ENCODE data around the gene FRAS1.
"Not testable (repeated sequence)": the region's sequence is repeated elsewhere in the genome, so short reads cannot be mapped to it uniquely, and the experiment has no call there.

Gene FRAS1

GRCh38 chr4:78513411-78513975, 456.4 kb downstream of the FRAS1 start:
- DNase-seq (ENCODE audit: low read depth), result no peak

GRCh38 chr4:78517050-78517652, 460.0 kb downstream of the FRAS1 start:
- no peak for DNase-seq (ENCODE audit: low read depth)

- DNase-seq (ENCODE audit: low read depth), result no peak
Measured at GRCh38 chr4:78518561-78518960, 461.4 kb downstream of the FRAS1 start.

GRCh38 chr4:78519962-78520361, 462.8 kb downstream of the FRAS1 start:
- DNase-seq (ENCODE audit: low read depth), result no peak

GRCh38 chr4:78520808-78521226, 463.7 kb downstream of the FRAS1 start:
- DNase-seq (ENCODE audit: low read depth), result no peak

GRCh38 chr4:78524009-78524408, 466.9 kb downstream of the FRAS1 start:
- no peak for DNase-seq (ENCODE audit: low read depth)

GRCh38 chr4:78525559-78525958, 468.4 kb downstream of the FRAS1 start:
- DNase-seq (ENCODE audit: low read depth), result no peak

GRCh38 chr4:78527103-78527502, 470.0 kb downstream of the FRAS1 start:
- DNase-seq (ENCODE audit: low read depth), result no peak

GRCh38 chr4:78527555-78527954, 470.4 kb downstream of the FRAS1 start:
- no peak for DNase-seq (ENCODE audit: low read depth)

GRCh38 chr4:78528327-78528726, 471.2 kb downstream of the FRAS1 start:
- no peak for DNase-seq (ENCODE audit: low read depth)

- no peak for DNase-seq (ENCODE audit: low read depth)
Measured at GRCh38 chr4:78529569-78530209, 472.6 kb downstream of the FRAS1 start.

GRCh38 chr4:78532046-78532445, 474.9 kb downstream of the FRAS1 start:
- DNase-seq (ENCODE audit: low read depth), result no peak

GRCh38 chr4:78533854-78534253, 476.7 kb downstream of the FRAS1 start:
- no peak for DNase-seq (ENCODE audit: low read depth)

GRCh38 chr4:78534286-78534955, 477.3 kb downstream of the FRAS1 start:
- no peak for DNase-seq (ENCODE audit: low read depth)

GRCh38 chr4:78542373-78542772, 485.2 kb downstream of the FRAS1 start:
- DNase-seq (ENCODE audit: low read depth), result no peak

GRCh38 chr4:78543424-78544125, 486.5 kb downstream of the FRAS1 start:
- DNase-seq (ENCODE audit: low read depth), result no peak

GRCh38 chr4:78544678-78545077, 487.6 kb downstream of the FRAS1 start:
- no peak for DNase-seq (ENCODE audit: low read depth)

- DNase-seq (ENCODE audit: low read depth), result no peak
Measured at GRCh38 chr4:78545275-78546246, 488.4 kb downstream of the FRAS1 start.

- not testable (repeated sequence) for DNase-seq (ENCODE audit: low read depth)
Measured at GRCh38 chr4:78547899-78548298, 490.8 kb downstream of the FRAS1 start.

GRCh38 chr4:78548889-78549288, 491.8 kb downstream of the FRAS1 start:
- DNase-seq (ENCODE audit: low read depth), result not testable (repeated sequence)
